Stimulated activated CD8-positive, alpha-beta memory T cell treated with anti-CD3 and anti-CD28 coated beads, Interleukin-2, amount 100 ng/mL, for 48 hours (primary cell): Measurements from ENCODE around the gene SLC5A2.

ENCODE experiments used
- DNase-seq, 2 donors: peaks; one replicate each; pipeline ENCODE4 v3.0.0-alpha.2; 2020; ENCODE audit warnings: low read depth in 2 of 2

Gene SLC5A2

GRCh38 chr16:31459687-31460581 is 23.0 kb upstream of the SLC5A2 start:
- peak; percentile 100 for DNase-seq

GRCh38 chr16:31460582-31461002 is 22.3 kb upstream of the SLC5A2 start:
- DNase-seq: no peak

GRCh38 chr16:31461201-31461920 is 21.6 kb upstream of the SLC5A2 start:
- DNase-seq: no peak

GRCh38 chr16:31461921-31462804 is 20.8 kb upstream of the SLC5A2 start:
- no peak for DNase-seq

- DNase-seq: no peak
Observed at GRCh38 chr16:31464348-31464769, 18.6 kb upstream of the SLC5A2 start.

- DNase-seq: no peak
Observed at GRCh38 chr16:31464781-31465260, 18.1 kb upstream of the SLC5A2 start.

- DNase-seq: no peak
Observed at GRCh38 chr16:31465788-31466370, 17.0 kb upstream of the SLC5A2 start.

- no peak for DNase-seq
Observed at GRCh38 chr16:31466381-31466841, 16.5 kb upstream of the SLC5A2 start.

GRCh38 chr16:31467151-31467773 is 15.7 kb upstream of the SLC5A2 start:
- DNase-seq: no peak

- no peak for DNase-seq
Observed at GRCh38 chr16:31467858-31468257, 15.1 kb upstream of the SLC5A2 start.

GRCh38 chr16:31470615-31471014 is 12.3 kb upstream of the SLC5A2 start:
- DNase-seq: no peak

GRCh38 chr16:31471241-31471874 is 11.6 kb upstream of the SLC5A2 start:
- no peak for DNase-seq

- no peak for DNase-seq
Observed at GRCh38 chr16:31471875-31472708, 10.8 kb upstream of the SLC5A2 start, which contains the start of gene TGFB1I1. Gene TGFB1I1, plus strand, starts transcription at chr16:31472152. Its CDS starts 37 bp downstream, at chr16:31472189.

GRCh38 chr16:31472709-31473203 is 10.2 kb upstream of the SLC5A2 start:
- DNase-seq: peak in 1 of 2 donors; percentile 45

GRCh38 chr16:31473264-31473984 is 9.5 kb upstream of the SLC5A2 start:
- DNase-seq: no peak

- DNase-seq: no peak
Observed at GRCh38 chr16:31474173-31474714, 8.7 kb upstream of the SLC5A2 start.

GRCh38 chr16:31474773-31475738 is 7.9 kb upstream of the SLC5A2 start:
- no peak for DNase-seq
